Caki2 (cell line): ENCODE measurements around the gene MYADML2. TPM values are rescaled to one million over a fixed set of nuclear protein-coding genes. Genes with fewer than 3 reads are reported as not detected.

Source experiments
- DNase-seq: peaks from one replicate; pipeline ENCODE4 v3.0.0-alpha.2; 2015; ENCODE audit warnings: low read depth
- in situ Hi-C: cut with HindIII; loops from 2 replicates; pipeline ENCODE4 v1.10.0; 2016; ENCODE audit warnings: low sequenced_read_pairs, low pct_unique_long_range_greater_than_20kb, mixed read lengths
- total RNA-seq: library from RNA; depleted of rRNA; stranded (reverse); fragments of >200 nt; shearing (Covaris generic); gene quantifications from 2 replicates; pipeline ENCODE4 v1.2.3, GENCODE V29; 2014; ENCODE audit warnings: low replicate concordance

MYADML2 gene
- total RNA-seq, 1 experiment from 2014 or later: not detected

GRCh38 chr17:81930142-81931125 lies 16.6 kb downstream of the MYADML2 start:
- DNase-seq: no peak
- in situ Hi-C loops: no loop called here

- in situ Hi-C loops: no loop called here
- no peak for DNase-seq
Measured at GRCh38 chr17:81929253-81930141, 17.5 kb downstream of the MYADML2 start.

GRCh38 chr17:81928544-81929252 lies 18.3 kb downstream of the MYADML2 start:
- in situ Hi-C loops: no loop called here
- DNase-seq: no peak

- in situ Hi-C loops: no loop called here
- DNase-seq: peak; percentile 96
Measured at GRCh38 chr17:81927653-81928543, 19.1 kb downstream of the MYADML2 start, which contains the start of gene MAFG. Gene MAFG (minus strand): TSS chr17:81927735. CDS start chr17:81923185, 4,550 bp downstream.

- in situ Hi-C loops: no loop called here
Measured at GRCh38 chr17:81927152-81927652, 19.8 kb downstream of the MYADML2 start.

GRCh38 chr17:81926451-81927151 lies 20.4 kb downstream of the MYADML2 start:
- peak; percentile 94 for DNase-seq
- in situ Hi-C loops: no loop called here

More at GRCh38 chr17:81927152-81927652, 19.8 kb downstream of the MYADML2 start:
- peak; percentile 30 for DNase-seq

GRCh38 chr17:81925860-81926450 lies 21.1 kb downstream of the MYADML2 start:
- DNase-seq: no peak
- in situ Hi-C loops: no loop called here

- peak; percentile 43 for DNase-seq
- in situ Hi-C loops: no loop called here
Measured at GRCh38 chr17:81924557-81925532, 22.2 kb downstream of the MYADML2 start.

- DNase-seq: peak; percentile 95
- in situ Hi-C loops: no loop called here
Measured at GRCh38 chr17:81923302-81924260, 23.5 kb downstream of the MYADML2 start.

GRCh38 chr17:81922566-81923301 lies 24.3 kb downstream of the MYADML2 start:
- in situ Hi-C loops: no loop called here
- DNase-seq: peak; percentile 80

- in situ Hi-C loops: no loop called here
- DNase-seq: no peak
Measured at GRCh38 chr17:81921996-81922565, 25.0 kb downstream of the MYADML2 start.

GRCh38 chr17:81921537-81921862 lies 25.5 kb downstream of the MYADML2 start:
- no peak for DNase-seq
- in situ Hi-C loops: no loop called here
